Activated T-cell treated with anti-CD3 and anti-CD28 coated beads, Interleukin-2, amount 50 U/mL, for 1 hour (primary cell): ENCODE results near the gene HNRNPUL1.
"Not testable (repeated sequence)": the region's sequence is repeated elsewhere in the genome, so short reads cannot be mapped to it uniquely, and the experiment has no call there.

Source experiments
- DNase-seq: peaks from one replicate; pipeline ENCODE4 v3.0.0-alpha.2; 2020

HNRNPUL1 gene

GRCh38 chr19:41263850-41264580 lies at the start of gene HNRNPUL1:
HNRNPUL1 (plus strand) TSS chr19:41264372; CDS start chr19:41264504, 132 bp downstream.
- DNase-seq, result peak; percentile 99

GRCh38 chr19:41217741-41218140 lies 46.4 kb upstream of the HNRNPUL1 start:
- no peak for DNase-seq

GRCh38 chr19:41218249-41218614 lies 45.9 kb upstream of the HNRNPUL1 start:
- DNase-seq, result no peak

GRCh38 chr19:41218615-41219507 lies 45.3 kb upstream of the HNRNPUL1 start, which contains the start of gene AXL:
AXL (plus strand) TSS chr19:41219223; CDS start chr19:41219393, 170 bp downstream.
- no peak for DNase-seq

- no peak for DNase-seq
These were observed 44.1 kb upstream of the HNRNPUL1 start for GRCh38 chr19:41219924-41220567.

- DNase-seq, result no peak
These were observed 43.4 kb upstream of the HNRNPUL1 start for GRCh38 chr19:41220811-41221210.

- no peak for DNase-seq
These were observed 42.5 kb upstream of the HNRNPUL1 start for GRCh38 chr19:41221514-41222205.

GRCh38 chr19:41222240-41222639 lies 41.9 kb upstream of the HNRNPUL1 start:
- DNase-seq, result no peak

GRCh38 chr19:41223431-41224234 lies 40.5 kb upstream of the HNRNPUL1 start:
- no peak for DNase-seq

GRCh38 chr19:41224632-41225031 lies 39.5 kb upstream of the HNRNPUL1 start:
- no peak for DNase-seq

GRCh38 chr19:41225238-41226052 lies 38.7 kb upstream of the HNRNPUL1 start:
- DNase-seq, result peak; percentile 31

GRCh38 chr19:41226053-41226873 lies 37.9 kb upstream of the HNRNPUL1 start:
- DNase-seq, result peak; percentile 55

GRCh38 chr19:41226874-41227390 lies 37.2 kb upstream of the HNRNPUL1 start:
- DNase-seq, result no peak

GRCh38 chr19:41228486-41228885 lies 35.7 kb upstream of the HNRNPUL1 start:
- DNase-seq, result no peak

- DNase-seq, result not testable (repeated sequence)
These were observed 34.8 kb upstream of the HNRNPUL1 start for GRCh38 chr19:41229338-41229737.

GRCh38 chr19:41230067-41230857 lies 33.9 kb upstream of the HNRNPUL1 start:
- DNase-seq, result no peak

- no peak for DNase-seq
These were observed 31.5 kb upstream of the HNRNPUL1 start for GRCh38 chr19:41232686-41233085.

- no peak for DNase-seq
These were observed 30.4 kb upstream of the HNRNPUL1 start for GRCh38 chr19:41233748-41234240.
